Measurements from ENCODE around the gene TSEN34.

GRCh38 chr19:54206030-54206830 is 15.1 kb downstream of the TSEN34 start:
- TF ChIP-seq CTCF (IDR thresholded peaks at IDR 0.05): no peak
- no peak for TF ChIP-seq POLR2AphosphoS5 (IDR thresholded peaks at IDR 0.05)
